GM21447 (cell line): ENCODE data around the gene LSM6.
A peak's percentile ranks its signal among the peaks of the same experiment; 100 is the strongest.

Experiments
- ATAC-seq: cut with Tn5 transposase; IDR thresholded peaks from one replicate; pipeline ENCODE4 v1.9.1; 2021; ENCODE audit not compliant: unreplicated experiment

Gene LSM6

DNA sequence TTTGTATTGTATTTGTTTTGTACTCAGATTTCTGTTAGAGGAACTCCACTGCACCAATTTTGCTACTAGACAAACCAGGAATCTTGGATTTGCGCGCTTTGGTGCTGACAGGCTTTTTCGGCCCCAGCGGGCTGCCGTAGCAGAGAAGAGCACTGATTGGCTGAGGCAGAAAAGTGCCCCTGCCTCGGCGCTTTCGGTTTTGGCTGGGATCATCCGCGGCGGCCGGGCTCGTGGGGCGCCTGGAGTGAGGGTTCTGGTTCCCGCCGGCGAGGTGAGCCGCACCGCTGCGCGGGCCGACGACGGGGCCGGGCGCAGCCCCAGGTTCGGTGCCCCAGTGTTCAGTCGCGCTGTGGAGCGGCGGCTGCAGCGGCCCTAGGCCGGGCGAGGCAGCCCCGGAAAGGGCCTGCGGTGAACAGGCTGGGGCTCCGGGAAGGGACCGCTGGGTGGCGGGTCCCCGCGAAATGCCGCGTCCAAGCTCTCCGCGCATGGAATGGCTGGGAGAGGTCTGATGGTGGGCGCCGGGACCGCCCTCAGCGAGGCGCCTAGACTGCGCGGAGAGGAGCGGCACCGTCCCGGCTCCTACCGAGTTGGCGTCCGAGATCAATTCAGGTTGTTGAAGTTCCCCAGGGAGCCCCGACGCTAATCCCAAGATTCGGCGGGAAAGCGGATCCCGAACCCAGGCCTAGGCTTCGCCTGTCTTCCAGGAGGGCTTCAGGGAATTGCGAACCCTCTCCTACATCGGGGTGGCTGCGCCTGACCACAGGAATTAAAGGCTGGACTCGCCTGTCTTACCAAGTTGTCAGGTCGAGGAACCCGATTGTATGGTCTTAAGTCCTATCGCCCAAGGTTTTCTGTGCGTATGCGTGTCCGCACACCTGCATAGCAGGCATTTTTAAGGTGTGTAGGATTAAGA, at the start of gene LSM6:
LSM6 (plus strand) TSS at position 178 of the 913 bp plus-strand sequence. CDS start 7,204 bp downstream, outside the sequence.
- peak; percentile 91 for ATAC-seq

DNA sequence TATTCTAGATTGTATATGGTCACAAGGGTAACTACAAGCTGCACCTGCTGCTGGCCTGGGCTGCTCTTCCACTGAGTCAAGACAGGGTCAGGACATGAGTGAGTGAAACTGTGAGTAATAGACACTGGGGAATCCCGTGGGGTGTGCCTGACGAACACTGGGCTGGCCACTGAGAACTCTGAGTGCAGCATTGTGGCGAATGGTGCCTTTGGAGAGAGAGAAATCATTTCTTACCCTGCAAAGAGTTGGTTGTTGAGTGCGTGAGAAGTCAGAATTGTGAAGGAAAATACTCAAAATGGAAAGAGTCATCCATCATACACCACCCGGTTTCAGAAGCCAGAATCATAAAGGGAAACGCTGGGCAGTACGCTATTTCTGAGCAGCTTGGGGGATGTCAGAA, 43.1 kb upstream of the LSM6 start:
- peak; percentile 98 for ATAC-seq

DNA sequence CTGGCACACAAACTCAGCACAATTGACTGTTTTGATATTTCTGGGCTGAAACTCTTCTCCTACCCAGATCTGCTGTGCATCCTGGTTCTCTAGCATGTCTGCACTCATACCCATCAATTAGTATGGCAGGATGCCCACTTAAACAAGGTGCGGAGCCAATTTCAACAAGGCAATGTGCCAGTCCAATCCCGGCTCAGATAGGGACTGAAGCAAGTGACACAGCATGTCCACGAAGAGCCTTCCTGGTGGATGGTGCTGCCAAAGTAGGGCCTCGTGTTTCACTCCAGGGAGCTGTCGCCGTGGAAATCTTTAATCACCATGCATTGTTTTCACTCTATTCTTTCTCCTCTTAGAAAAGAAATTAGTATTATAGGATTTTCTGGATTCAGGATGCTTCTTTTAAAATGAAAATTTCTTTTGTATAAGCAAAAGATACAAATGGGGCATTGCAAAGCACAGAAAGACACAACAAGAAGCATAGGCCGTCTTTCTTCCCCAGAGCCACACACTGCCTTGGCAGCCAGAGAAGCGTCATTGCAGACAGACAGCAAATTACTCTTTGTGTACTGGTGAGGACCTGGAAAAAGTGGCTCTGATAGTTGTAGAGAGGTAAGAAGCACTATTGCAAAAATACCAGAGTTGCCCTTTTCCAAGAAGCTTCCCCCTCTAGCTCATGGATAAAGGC, 40.6 kb upstream of the LSM6 start:
- ATAC-seq: no peak

DNA sequence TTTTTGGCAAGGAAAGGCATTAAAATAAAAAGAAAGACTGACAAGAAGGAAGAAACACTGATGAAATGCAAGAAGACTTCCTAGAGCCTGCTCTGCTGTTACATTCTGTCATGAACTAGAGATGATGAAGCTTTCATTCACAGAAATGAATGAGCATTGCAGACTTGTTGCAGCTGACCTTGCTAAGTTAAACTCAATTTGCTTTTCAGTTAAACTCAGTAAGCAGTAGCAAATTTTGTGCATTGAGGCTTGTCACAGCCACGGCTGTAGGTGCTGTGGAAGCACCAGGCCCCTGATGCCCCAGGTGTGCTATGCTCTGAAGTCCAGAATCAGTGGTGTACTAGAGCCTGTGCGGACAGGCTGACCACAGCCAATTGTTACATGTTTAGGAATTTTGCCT, 39.6 kb upstream of the LSM6 start:
- ATAC-seq: no peak

DNA sequence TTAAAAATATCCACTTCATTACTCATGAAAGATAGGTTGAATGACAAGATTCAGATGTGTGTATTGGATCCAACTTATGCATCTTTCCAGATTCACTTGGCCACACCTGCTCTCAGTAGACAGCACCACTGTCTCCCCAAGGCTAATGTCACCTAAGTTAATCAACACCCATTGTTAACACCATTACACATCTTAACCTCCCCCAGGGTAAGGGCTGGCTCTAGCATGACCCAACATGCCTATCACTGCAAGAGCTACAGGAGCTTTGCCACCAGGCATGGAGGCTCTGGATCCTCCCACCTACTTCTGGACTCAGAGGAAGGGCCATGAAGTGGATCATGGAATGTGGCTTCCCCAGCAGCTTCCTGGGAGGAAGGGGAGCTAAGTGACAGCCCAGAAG, 32.8 kb upstream of the LSM6 start:
- ATAC-seq: no peak

DNA sequence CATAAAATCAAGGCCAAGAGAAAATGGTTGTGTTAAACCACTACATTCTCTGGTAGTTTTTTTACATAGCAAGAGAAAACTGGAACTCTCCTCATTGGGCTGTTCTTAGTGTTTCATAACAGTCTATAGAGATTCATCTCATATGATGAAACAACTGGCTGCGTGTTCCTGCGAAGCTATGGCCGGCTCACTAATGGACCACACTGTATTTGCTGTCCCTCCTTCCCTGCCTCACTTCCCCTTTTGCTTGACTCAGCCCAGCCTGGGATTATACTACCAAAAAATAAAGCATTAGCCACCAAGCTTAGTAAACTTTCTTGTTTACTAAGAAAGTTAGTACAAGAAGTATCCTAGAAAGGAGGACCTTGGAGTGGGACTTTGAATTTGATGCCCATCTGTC, 31.6 kb upstream of the LSM6 start:
- ATAC-seq: no peak

DNA sequence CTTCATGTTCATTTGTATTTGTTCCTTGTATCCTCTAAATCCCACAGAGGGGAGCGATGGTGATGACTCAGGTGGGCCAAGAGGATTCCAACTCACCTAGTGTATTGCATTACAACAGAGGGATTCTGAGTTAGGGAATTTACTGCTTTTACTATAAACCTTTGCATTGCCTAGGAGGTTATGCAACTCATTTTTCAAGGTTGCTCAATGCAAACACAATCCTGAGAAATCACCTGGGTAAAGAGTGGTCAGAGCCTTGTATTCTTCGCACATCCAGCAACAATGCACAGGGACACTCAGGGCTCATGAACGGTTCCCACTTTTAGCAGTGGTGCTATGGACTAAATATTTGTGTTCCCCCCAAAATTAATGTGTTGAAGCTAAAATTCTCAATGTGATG, 28.6 kb upstream of the LSM6 start:
- no peak for ATAC-seq

DNA sequence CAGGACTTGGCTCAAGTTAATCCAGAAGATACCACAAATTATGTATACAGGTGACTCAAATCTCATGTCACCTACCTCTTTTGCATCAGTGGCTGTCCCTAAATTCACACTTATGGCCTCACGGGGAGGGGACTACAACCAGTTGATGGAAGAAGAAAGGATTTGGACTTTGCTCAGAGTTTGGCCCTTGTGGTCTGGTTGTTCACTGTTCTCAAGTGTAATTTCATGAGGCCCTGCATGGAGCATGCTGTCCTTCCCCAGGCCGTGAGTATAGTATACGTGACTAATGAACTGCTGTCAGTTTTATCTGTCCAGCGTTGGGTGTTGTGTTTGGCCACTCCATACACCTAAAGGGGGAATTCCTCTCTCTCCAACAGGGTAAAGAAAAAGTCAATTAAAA, 27.5 kb upstream of the LSM6 start:
- ATAC-seq: no peak

DNA sequence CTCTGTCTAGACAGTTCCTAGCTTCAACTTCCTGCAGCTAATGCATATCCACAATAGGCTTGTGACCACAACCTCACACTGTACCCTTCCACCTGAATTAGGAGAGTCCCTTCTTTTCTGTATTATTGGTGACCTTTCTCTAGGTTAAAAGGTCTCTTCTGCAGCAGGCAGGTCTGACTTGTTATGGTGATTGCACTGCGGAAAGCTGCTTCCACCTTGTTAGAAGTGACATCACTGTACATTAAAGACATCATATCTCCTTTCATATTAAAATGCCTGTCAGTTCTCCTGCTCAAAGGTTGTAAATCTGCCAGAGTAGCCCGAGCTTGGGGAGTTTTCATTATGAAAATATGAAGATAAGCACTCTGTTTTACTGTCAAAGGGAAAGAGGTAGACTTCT, 21.5 kb upstream of the LSM6 start:
- ATAC-seq: no peak

DNA sequence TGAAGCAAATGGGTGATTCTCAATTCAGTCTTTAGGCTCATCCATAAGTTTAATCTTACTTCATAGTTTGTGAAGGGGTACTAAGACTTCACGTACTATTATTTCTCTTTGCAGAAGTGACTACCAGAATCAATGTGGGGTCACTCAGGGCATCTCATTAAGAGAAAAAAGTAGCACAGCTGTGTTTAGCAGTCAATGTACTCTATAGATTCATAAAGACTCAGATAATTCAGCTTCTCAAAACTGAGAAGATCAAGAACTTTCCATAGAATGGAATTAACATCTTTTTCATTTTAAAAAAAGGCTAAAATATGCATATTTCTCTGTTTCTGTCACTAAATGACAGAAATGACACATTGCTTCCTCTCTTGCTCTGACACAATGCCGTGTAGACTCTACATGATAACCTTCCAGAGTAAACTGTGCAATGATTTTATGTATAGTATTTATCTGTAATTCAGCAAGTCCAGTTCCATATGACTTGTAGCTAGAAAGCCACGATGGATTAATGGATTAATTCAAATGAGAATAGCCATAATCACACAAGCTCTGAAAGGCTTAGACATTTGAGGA, 20.3 kb upstream of the LSM6 start:
- ATAC-seq: no peak

DNA sequence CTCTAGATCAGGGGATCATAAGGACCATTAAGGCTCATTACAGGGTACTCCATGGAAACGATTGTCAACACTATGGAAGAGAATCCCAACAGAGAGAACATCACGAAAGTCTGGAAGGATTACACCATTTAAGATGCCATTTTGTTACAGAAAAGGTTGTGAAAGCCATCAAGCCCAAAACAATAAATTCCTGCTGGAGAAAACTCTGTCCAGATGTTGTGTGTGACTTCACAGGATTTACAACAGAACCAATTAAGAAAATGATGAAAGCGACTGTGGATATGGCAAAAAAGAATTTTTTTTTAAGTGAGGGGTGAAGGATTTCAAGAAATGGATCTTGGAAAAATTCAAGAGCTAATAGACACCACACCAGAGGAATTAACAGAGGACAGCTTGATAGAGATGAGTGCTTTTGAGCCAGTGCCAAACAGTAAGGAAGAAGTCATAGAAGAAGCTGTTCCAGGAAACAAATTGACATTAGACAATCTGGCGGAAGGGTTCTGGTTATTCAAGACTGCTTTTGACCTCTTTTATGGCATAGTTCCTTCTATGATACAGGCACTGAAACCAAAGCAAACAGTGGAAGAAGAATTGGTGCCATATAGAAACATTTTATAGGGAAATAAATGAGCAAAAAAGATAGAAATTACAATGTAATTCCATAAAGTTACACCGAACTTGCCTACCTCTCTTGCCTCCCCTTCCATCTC, 17.3 kb upstream of the LSM6 start:
- ATAC-seq: no peak

DNA sequence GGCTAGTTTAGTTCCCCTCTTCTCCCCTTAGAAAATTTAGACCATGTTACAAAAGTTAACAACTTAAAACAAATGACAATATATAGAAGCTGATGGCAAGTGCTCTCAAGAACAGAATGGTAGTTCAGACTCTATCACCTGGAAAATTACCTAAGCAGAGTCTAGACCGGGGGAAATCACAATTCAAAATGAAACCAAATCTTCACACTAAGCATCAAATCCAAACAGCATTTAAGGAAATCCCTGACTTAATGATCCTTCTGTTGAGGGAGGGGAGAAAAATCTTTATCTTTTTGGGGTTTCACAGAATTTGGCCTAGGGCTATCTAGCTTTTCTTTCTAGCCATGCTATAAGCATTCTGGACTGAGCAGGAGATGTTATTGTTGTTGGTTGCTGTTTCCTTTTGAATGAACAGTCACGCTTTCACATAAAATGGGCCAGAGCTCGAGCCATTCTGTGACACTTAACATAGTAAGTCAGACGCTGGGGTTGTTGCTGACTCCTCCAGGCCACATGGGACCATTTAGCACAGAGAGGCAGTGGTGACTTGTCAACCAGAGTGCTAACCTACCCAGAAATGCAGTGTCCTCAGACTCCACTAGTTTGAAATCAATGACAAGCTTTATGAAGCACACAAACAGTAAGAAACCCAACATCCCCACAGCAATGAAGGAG, 16.0 kb upstream of the LSM6 start:
- ATAC-seq: peak; percentile 88

DNA sequence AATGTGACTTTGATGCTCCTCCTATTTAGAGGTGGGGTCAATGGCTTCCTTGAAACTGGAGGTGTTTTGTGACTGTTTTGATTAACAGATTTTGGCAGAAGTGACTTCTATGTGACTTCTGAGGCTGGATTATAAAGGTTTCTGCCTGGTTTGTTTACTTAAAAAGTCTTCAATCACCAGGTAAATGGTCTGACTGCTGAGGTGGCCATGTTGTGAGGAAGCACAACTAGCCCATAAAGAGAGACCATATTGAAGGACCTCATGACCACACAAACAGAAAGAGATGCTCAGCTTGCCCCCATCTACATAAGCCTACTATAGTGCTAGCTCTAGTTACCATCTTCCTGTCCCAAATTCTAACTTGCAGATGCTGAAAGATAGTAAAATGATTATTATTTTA, 14.3 kb upstream of the LSM6 start:
- ATAC-seq: no peak

DNA sequence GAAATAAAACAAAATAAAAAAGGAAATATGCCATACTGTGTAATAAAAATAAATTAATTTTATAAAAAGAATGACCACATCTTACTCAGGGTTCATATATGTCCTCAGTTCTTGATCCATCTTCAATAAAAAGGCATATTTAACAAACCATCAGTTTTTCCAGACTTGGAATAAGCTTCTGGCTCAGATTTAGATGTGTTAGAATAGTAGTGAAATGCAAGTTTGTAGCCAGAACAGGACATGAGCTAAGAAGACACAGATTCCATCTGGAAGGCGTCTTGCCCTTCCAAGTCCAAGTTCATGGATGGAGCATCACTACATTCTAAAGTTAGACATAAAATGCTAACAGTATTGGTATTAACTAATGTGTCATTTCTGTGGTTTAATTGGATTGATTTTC, 10.3 kb upstream of the LSM6 start:
- no peak for ATAC-seq

DNA sequence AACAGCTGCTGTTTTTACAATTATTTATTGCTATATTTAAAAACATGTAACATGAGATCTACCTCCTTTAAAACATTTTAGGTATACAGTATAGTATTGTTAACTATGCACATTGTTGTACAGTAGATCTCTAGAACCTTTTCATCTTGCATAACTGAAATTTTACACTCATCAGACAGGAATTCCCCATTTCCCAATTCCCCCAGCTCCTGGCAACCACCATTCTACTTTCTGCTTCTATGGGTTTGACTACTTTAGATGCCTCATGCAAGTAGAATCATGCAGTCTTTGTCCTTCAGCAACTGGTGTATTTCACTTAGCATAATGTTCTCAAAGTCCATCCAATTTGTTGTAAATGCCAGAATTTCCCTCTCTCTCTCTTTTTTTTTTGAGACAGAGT, 9.7 kb upstream of the LSM6 start:
- ATAC-seq: no peak

DNA sequence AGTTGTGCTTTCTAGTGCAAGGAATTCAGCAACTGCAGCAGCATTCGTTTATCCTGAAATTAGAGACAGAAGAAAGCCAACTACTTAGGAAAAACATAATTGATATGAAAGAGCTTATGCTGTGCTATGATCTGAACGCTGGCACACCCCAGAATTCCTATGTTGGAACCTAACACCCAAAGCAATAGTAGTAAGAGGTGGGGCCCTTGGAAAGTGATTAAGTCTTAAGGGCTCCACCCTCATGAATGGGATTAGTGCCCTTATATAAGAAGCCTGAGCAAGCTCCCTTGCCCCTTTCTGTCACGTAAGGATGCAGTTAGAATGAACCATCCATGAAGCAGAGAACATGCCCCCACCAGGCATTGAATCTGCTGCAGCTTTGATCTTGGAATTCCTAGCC, 5.4 kb upstream of the LSM6 start:
- no peak for ATAC-seq

DNA sequence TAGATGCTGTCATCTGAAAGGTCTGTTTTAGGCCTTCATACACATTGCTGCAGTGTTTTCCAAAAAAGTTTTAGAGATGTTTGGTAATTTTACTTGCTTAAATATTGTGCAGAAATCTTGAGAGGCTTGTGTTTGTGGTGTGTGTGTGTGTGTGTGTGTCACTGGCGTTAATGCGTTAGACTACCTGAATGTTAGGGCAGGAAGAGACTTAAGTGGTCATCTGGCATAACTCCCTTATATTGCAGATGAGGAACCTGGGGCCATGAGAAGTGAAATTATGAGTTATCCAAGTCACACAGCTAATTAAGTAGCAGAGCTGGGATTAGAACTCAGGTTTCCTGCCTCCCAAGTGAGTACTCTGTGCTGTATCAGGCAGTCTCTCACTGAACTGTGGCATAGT, 1.4 kb downstream of the LSM6 start:
- no peak for ATAC-seq

DNA sequence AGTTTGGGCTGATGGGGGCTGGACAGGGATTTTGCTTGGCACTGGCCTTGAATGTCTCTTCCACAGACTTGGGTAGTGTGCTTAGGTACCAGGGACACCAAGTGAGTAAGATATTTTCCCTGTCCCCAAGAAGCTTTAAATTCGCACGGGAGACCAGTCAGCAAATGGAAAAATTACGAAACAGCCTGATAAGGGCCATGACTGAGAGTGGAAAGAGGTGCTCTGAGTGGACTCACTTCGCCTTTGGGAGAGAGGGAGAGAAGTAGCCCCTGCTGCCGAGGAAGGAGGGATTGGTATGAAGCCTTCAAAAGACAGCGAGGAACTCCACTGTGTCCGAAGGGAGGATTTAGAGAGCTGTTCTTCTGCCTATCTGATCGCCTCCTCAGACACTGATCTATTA, 2.6 kb downstream of the LSM6 start:
- ATAC-seq: no peak

DNA sequence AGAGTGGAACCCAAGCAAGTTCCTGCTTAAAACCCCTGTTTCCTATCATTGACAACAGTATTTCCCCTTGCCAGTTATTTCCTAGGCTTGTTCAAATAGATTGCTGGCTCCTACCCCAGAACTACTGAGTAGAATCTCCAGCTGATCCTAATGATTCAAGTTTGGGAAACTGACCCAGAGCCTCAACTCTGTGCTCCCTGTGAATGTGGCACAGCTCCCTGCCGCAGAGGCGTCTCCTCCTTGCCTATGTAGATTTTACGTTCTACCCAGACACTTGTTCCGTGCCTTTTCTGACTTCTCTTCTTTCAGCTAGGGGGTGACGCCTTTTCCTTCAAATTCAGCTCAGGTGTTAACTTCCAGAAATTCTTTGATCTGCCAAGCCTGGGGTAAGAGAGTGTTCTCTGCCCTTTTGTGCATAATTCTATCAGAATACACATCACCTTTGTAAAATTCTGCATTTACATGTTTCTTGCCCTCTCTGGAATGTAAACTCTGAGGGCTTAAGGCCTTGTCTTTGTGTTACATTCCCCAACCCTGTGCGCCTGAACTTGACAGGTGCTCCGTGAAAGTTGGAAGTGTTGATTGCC, 4.4 kb downstream of the LSM6 start:
- no peak for ATAC-seq

DNA sequence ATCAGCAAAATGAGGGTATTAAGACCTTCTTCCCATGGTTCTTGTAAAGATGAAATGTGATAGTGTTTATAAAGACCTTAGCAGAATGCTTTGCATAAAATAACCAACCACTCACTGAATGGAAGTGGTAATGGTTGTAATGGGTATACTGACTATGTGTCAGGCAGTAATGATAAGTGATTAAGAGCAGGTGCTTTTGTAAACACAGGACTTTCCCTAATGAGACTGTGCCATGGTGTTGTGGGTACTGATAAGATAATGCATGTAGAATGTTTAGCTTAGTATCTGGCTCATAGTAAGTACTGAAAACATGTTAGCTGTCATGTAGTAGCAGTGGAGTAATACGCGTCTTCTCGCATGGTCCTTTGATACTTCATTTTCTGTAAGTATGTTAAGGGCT, 6.9 kb downstream of the LSM6 start:
- ATAC-seq: no peak

DNA sequence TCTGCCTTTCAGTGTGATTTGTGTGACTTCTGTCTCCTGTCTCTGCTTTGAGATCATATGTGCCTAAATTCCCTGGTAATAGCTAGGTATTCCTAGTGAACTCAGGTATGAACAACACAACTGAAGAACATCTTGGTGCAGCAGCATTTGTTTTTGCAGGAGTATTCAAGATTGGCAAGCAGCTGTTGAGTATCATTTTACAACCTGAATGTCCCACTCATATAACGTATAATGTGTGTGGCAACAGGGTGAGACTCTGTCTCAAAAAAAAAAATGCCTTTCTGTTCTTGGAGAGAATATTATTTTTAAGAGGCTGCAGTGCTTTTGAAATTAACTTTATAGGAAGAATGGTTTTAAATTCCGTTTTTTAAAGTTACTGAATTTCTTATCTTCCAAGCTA, 7.7 kb downstream of the LSM6 start:
- no peak for ATAC-seq
